K562 (cell line): ENCODE measurements around the gene CARM1. TPM values are rescaled to one million over a fixed set of nuclear protein-coding genes. Genes with fewer than 3 reads are reported as not detected.

Experiments
- BCL6 ChIP-seq: fragments of 250-450 bp; sonication (Bioruptor Pico); IDR thresholded peaks from 2 replicates; pipeline ENCODE4 v1.4.0; 2020
- BMI1 ChIP-seq: fragments of 150-350 bp; IDR thresholded peaks from 2 replicates; pipeline ENCODE4 v1.6.1; 2014; ENCODE audit warnings: low read length
- BRF1 ChIP-seq: IDR thresholded peaks from 3 replicates; pipeline ENCODE4 v1.6.1; 2011; ENCODE audit warnings: borderline replicate concordance, mild to moderate bottlenecking; ENCODE audit not compliant: insufficient read length; ENCODE audit errors: extremely low read depth
- CC2D1A ChIP-seq: fragments of 450-650 bp; IDR thresholded peaks from 2 replicates; pipeline ENCODE4 v1.6.1; 2017; ENCODE audit warnings: mild to moderate bottlenecking
- E2F6 ChIP-seq, 2 experiments: IDR thresholded peaks; 2 replicates each; pipeline ENCODE4 v1.6.1; 2011; ENCODE audit warnings: borderline replicate concordance in 1 of 2, control low read depth in 1 of 2, low read depth in 1 of 2, low read length in 1 of 2, mild to moderate bottlenecking in 1 of 2, mixed read lengths in 1 of 2, moderate library complexity in 1 of 2; ENCODE audit not compliant: insufficient read depth in 1 of 2, insufficient read length in 1 of 2, poor library complexity in 1 of 2, severe bottlenecking in 1 of 2; ENCODE audit errors: extremely low read depth in 1 of 2
- ETV6 ChIP-seq, 3 experiments: fragments of 150-350 bp in 1 of 3; sonication (generic) in 1 of 3; formaldehyde crosslinking in 1 of 3; IDR thresholded peaks; 2 replicates each; pipeline versions ENCODE4 v1.6.1 to v1.8.0; 2014 to 2022; ENCODE audit warnings: borderline replicate concordance in 2 of 3, low read depth in 2 of 3, antibody characterized with exemption in 1 of 3, low read length in 1 of 3, mild to moderate bottlenecking in 1 of 3, missing genetic modification reagents in 1 of 3
- FOXA3 ChIP-seq, 2 experiments: fragments of 450-650 bp in 1 of 2; sonication (generic) in 1 of 2; formaldehyde crosslinking; IDR thresholded peaks in 1 of 2; conservative IDR thresholded peaks in 1 of 2; 2 replicates each; pipeline versions ENCODE4 v1.4.0 to v1.8.0; 2020 to 2022; ENCODE audit warnings: mild to moderate bottlenecking in 2 of 2, missing genetic modification reagents in 1 of 2
- FOXK2 ChIP-seq, 2 experiments: fragments of 450-650 bp; IDR thresholded peaks in 1 of 2; conservative IDR thresholded peaks in 1 of 2; 2 replicates each; pipeline ENCODE4 v1.6.1; 2016; ENCODE audit warnings: low read depth in 2 of 2, mild to moderate bottlenecking in 1 of 2
- HMGN3 ChIP-seq: IDR thresholded peaks from 2 replicates; pipeline ENCODE4 v1.6.1; 2011; ENCODE audit warnings: borderline replicate concordance, low read depth, mild to moderate bottlenecking, mixed read lengths, low read length; ENCODE audit not compliant: insufficient read length; ENCODE audit errors: extremely low read depth
- JUND ChIP-seq, 2 experiments: IDR thresholded peaks; 2 replicates in 1 of 2; 3 replicates in 1 of 2; pipeline ENCODE4 v1.6.1; 2011; ENCODE audit warnings: borderline replicate concordance in 2 of 2, low read depth in 2 of 2, low read length in 2 of 2, improper control_type of control experiment in 1 of 2, missing biosample characterization in 1 of 2, missing genetic modification characterization in 1 of 2, missing genetic modification reagents in 1 of 2
- MIER1 ChIP-seq: fragments of 450-650 bp; IDR thresholded peaks from 2 replicates; pipeline ENCODE4 v1.6.1; 2016; ENCODE audit warnings: antibody characterized with exemption, mild to moderate bottlenecking, low read depth
- MTA2 ChIP-seq: fragments of 450-650 bp; IDR thresholded peaks from 2 replicates; pipeline ENCODE4 v1.6.1; 2016; ENCODE audit warnings: low read depth
- NEUROD1 ChIP-seq: fragments of 150-350 bp; IDR thresholded peaks from 2 replicates; pipeline ENCODE4 v1.6.1; 2014; ENCODE audit warnings: borderline replicate concordance, low read length, low read depth; ENCODE audit not compliant: partially characterized antibody
- POLR2G ChIP-seq: fragments of 200-400 bp; formaldehyde crosslinking; IDR thresholded peaks from 2 replicates; pipeline ENCODE4 v1.6.1; 2017; ENCODE audit warnings: low read depth, mild to moderate bottlenecking, antibody characterized with exemption, low read length, moderate library complexity
- SIN3A ChIP-seq, 2 experiments: fragments of 150-350 bp in 1 of 2; IDR thresholded peaks; 2 replicates each; pipeline ENCODE4 v1.6.1; 2011 to 2016; ENCODE audit warnings: borderline replicate concordance in 2 of 2, low read depth in 2 of 2, low read length in 2 of 2, mild to moderate bottlenecking in 2 of 2, moderate library complexity in 2 of 2; ENCODE audit not compliant: control insufficient read depth in 1 of 2
- SNIP1 ChIP-seq: fragments of 450-650 bp; IDR thresholded peaks from 2 replicates; pipeline ENCODE4 v1.7.1; 2017; ENCODE audit warnings: low read depth, mild to moderate bottlenecking
- YY1 ChIP-seq, 3 experiments: IDR thresholded peaks; 2 replicates each; pipeline ENCODE4 v1.6.1; 2011; ENCODE audit warnings: low read length in 2 of 3, mild to moderate bottlenecking in 2 of 3, moderate library complexity in 2 of 3, borderline replicate concordance in 1 of 3, control low read depth in 1 of 3, low read depth in 1 of 3; ENCODE audit not compliant: insufficient read depth in 3 of 3, insufficient replicate concordance in 2 of 3, control insufficient read depth in 1 of 3, insufficient read length in 1 of 3; ENCODE audit errors: extremely low read depth in 1 of 3
- ZBTB33 ChIP-seq: sonication (generic); formaldehyde crosslinking; IDR thresholded peaks from 2 replicates; pipeline ENCODE4 v1.8.1; 2023; ENCODE audit warnings: mild to moderate bottlenecking, missing genetic modification reagents
- ZNF239 ChIP-seq: fragments of 250-450 bp; sonication (Bioruptor Pico); IDR thresholded peaks from 2 replicates; pipeline ENCODE4 v1.4.0; 2020; ENCODE audit warnings: mild to moderate bottlenecking
- ZNF263 ChIP-seq: sonication (generic); formaldehyde crosslinking; IDR thresholded peaks from 2 replicates; pipeline ENCODE4 v1.8.0; 2022; ENCODE audit warnings: mild to moderate bottlenecking, missing genetic modification reagents, borderline replicate concordance
- ZNF324 ChIP-seq: fragments of 250-450 bp; sonication (Bioruptor Pico); IDR thresholded peaks from 2 replicates; pipeline ENCODE4 v1.4.0; 2020; ENCODE audit warnings: mild to moderate bottlenecking
- polyA plus RNA-seq, 8 experiments: library from polyadenylated mRNA; depleted of rRNA in 4 of 8; stranded (reverse) in 5 of 8; unstranded in 3 of 8; fragments of >200 nt; fragmentation: Nextera tagmentation in 2 of 8; fragmentation: Illumina TruSeq in 1 of 8; extraction: Ambion mirVana in 2 of 8; extraction: Trizol in 1 of 8; gene quantifications; 2 replicates each; pipeline versions ENCODE4 v1.2.1 to v1.2.3, GENCODE V29; 2011 to 2014; ENCODE audit warnings: inconsistent platforms in 1 of 8, missing spikeins in 1 of 8
- total RNA-seq, 7 experiments: library from RNA; depleted of rRNA in 6 of 7; stranded (reverse); fragments of >200 nt in 6 of 7; fragmentation: Illumina TruSeq in 2 of 7; extraction: Trizol in 2 of 7; gene quantifications; 2 replicates each; pipeline versions ENCODE4 v1.2.1 to v1.2.3, GENCODE V29; 2011 to 2021; ENCODE audit warnings: low replicate concordance in 1 of 7

CARM1 gene
- total and polyA plus RNA-seq, 9 of the 15 experiments (the other 6 are each of a cell fraction or from before 2014, with no cell fraction given), result 0.36 to 86.0 (median 29.7) TPM

GRCh38 chr19:10835089-10835753 is 36.1 kb upstream of the CARM1 start (continued):
- peak; percentile 46 to 48; a peak in 1 of 4 replicates for TF ChIP-seq SIN3A (IDR thresholded peaks at IDR 0.05; ENCODE audit: borderline replicate concordance in 2 of 2, control insufficient read depth in 1 of 2, low read depth in 2 of 2, low read length in 2 of 2)
- no peak for TF ChIP-seq MTA2
- TF ChIP-seq FOXA3 (CRISPR knock-in tag; conservative IDR thresholded peaks at IDR 0.05 in 1 of 2, IDR thresholded peaks at IDR 0.05 in 1 of 2), result peak in 1 of 2 experiments; percentile 62; a peak in 1 of 4 replicates
- peak in 1 of 2 experiments; percentile 4 for TF ChIP-seq E2F6 (IDR thresholded peaks at IDR 0.05; ENCODE audit: borderline replicate concordance in 1 of 2, extremely low read depth in 1 of 2, insufficient read depth in 1 of 2, insufficient read length in 1 of 2, low read depth in 1 of 2, low read length in 1 of 2, poor library complexity in 1 of 2, severe bottlenecking in 1 of 2)
- TF ChIP-seq MIER1, result no peak
- peak; percentile 33 for TF ChIP-seq NEUROD1
- TF ChIP-seq BCL6 (CRISPR knock-in tag), result no peak
- peak in 2 of 3 experiments; percentile 10 for TF ChIP-seq YY1 (IDR thresholded peaks at IDR 0.05; ENCODE audit: borderline replicate concordance in 1 of 3, control insufficient read depth in 1 of 3, extremely low read depth in 1 of 3, insufficient read depth in 3 of 3, insufficient read length in 1 of 3, insufficient replicate concordance in 2 of 3, low read depth in 1 of 3, low read length in 2 of 3)
- TF ChIP-seq ZNF324 (CRISPR knock-in tag), result 0 out of 2 replicates have a peak, but pooled peaks have one; percentile 22
- 0 out of 2 replicates have a peak, but pooled peaks have one; percentile 31 for TF ChIP-seq ZNF263 (CRISPR knock-in tag)
- peak; percentile 54 for TF ChIP-seq HMGN3
- TF ChIP-seq CC2D1A, result no peak
- no peak for TF ChIP-seq ETV6 (IDR thresholded peaks at IDR 0.05; ENCODE audit: borderline replicate concordance in 1 of 2, low read depth in 2 of 2, low read length in 1 of 2)
- 0 out of 2 replicates have a peak, but pooled peaks have one; percentile 39 for TF ChIP-seq ETV6 (CRISPR knock-in tag; IDR thresholded peaks at IDR 0.05; ENCODE audit: borderline replicate concordance)
- TF ChIP-seq JUND (IDR thresholded peaks at IDR 0.05; ENCODE audit: borderline replicate concordance, low read depth, low read length), result no peak
- no peak for TF ChIP-seq JUND (tag; IDR thresholded peaks at IDR 0.05; ENCODE audit: borderline replicate concordance, low read depth, low read length)
- no peak for TF ChIP-seq SNIP1
- TF ChIP-seq ZNF239 (CRISPR knock-in tag), result no peak
- 0 out of 2 replicates have a peak, but pooled peaks have one; percentile 7 for TF ChIP-seq ZBTB33 (CRISPR knock-in tag)
- peak; percentile 74 for TF ChIP-seq POLR2G
- no peak for TF ChIP-seq FOXK2 (conservative IDR thresholded peaks at IDR 0.05 in 1 of 2, IDR thresholded peaks at IDR 0.05 in 1 of 2; ENCODE audit: low read depth in 2 of 2)
- TF ChIP-seq BRF1, result no peak
- TF ChIP-seq BMI1, result no peak
